Epithelial cell of esophagus (primary cell): ENCODE measurements around the gene ERAP2.
A peak's percentile ranks its signal among the peaks of the same experiment; 100 is the strongest.

Experiments
- DNase-seq: peaks from one replicate; pipeline ENCODE4 v3.0.0; 2010; ENCODE audit warnings: low read depth
- H3K4me3 ChIP-seq: 2 replicates; pipeline ENCODE4 v1.5.1; 2011; ENCODE audit warnings: mild to moderate bottlenecking, low read length, control low read depth
- TF ChIP-seq, protein P1 (sequence below): IDR thresholded peaks from 2 replicates; pipeline ENCODE4 v1.5.1; 2011; ENCODE audit warnings: low read depth, mild to moderate bottlenecking, low read length, control low read depth, inconsistent platforms; ENCODE audit not compliant: insufficient read depth; ENCODE audit errors: missing control alignments

ERAP2 gene

DNA sequence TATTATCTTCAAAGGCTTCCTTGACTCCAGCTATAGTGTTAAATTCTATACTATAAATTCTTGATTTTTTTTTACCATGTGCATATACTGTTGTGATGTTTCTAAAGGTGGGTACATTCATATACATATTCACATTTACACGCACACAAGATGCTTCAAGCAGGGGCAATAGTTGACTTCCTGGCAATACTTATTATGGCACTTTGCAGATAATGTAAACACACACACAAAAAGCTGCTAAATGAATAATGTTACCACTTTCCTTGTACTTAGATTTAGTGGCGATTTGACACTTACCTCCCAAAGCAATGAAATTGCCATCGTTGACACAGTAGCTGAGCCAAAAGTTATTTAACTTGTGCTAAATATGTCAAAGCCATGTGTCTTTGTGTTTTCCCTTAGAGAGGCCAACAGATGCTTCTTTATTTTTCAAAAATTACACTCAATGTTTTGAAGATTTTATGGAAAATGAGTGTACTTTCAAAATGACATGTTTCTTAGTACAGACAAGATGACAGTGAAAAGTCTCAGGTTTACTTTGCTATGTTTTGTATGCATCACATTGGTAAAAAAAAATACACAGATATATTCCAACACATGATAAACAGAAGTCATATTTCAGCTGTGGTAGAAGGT lies 12.2 kb upstream of the ERAP2 start:
- no peak overlapping the region for H3K4me3 ChIP-seq
- TF ChIP-seq, protein P1, sequence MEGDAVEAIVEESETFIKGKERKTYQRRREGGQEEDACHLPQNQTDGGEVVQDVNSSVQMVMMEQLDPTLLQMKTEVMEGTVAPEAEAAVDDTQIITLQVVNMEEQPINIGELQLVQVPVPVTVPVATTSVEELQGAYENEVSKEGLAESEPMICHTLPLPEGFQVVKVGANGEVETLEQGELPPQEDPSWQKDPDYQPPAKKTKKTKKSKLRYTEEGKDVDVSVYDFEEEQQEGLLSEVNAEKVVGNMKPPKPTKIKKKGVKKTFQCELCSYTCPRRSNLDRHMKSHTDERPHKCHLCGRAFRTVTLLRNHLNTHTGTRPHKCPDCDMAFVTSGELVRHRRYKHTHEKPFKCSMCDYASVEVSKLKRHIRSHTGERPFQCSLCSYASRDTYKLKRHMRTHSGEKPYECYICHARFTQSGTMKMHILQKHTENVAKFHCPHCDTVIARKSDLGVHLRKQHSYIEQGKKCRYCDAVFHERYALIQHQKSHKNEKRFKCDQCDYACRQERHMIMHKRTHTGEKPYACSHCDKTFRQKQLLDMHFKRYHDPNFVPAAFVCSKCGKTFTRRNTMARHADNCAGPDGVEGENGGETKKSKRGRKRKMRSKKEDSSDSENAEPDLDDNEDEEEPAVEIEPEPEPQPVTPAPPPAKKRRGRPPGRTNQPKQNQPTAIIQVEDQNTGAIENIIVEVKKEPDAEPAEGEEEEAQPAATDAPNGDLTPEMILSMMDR = no peak
- no peak for DNase-seq

DNA sequence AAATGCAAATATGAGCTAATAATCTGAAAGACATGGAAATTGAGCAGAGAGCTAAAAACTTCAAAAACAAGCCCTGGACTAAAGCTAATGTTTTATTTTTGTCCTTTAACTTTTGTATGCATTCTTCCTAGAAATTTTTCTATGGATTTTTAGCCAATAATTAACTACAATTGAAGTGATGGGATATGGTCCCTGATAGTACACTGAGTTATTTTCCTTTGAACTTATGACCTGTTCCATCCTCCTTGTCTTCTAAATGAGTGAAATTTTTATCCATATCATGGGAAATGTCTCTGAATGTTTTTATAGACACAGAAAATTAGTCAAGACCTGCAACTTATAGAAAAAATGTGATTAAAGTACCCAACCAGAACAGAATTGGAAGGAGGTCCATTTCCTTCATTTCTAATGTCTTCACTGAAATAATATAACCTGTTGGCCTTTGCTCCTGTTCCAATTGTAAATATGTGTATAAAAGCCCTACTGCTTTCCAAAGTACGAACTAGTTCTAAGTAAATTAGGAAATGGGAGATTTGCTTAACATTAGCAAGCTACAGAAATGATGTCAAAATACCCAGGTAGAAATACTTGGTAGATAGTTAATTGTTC lies 11.3 kb upstream of the ERAP2 start:
- TF ChIP-seq, protein P1 = no peak
- no peak overlapping the region for H3K4me3 ChIP-seq
- no peak for DNase-seq

DNA sequence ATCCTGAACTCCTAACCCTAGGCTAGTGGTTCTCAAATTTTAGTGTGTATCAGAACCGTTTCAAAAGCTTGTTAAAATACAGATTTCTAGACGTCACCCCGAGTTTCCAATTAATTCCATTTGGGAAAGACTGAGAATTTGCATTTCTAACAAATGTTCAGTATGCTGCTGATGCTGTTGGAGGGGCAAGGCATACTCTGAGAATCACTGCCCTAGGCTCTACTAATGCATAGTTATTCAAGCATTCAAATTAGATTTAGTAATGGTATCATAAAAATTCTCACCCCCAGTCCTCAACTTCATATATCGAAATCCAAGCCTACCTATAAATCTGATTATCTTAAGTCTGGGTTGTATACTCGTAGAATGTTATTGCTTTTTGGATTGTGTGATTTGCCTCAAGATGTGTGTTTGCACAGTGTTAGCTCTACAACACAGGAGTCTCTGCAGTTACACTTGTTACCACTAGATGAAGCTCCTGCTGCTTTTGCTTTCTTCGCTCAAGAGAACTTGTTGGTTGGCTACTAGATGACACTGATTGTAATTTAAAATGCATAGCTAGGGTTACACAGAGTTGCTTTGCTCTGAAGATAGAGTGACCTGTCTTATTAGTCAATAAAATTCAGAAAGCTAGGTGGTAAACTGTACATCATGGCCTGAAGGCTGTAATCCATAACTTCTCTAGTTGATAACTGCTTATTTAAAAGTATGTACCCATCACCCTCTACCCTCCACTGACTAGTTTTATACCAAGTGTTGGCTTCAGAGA lies 7.5 kb upstream of the ERAP2 start:
- no peak overlapping the region for H3K4me3 ChIP-seq
- peak; percentile 75 for DNase-seq
- TF ChIP-seq, protein P1 = peak; percentile 100

DNA sequence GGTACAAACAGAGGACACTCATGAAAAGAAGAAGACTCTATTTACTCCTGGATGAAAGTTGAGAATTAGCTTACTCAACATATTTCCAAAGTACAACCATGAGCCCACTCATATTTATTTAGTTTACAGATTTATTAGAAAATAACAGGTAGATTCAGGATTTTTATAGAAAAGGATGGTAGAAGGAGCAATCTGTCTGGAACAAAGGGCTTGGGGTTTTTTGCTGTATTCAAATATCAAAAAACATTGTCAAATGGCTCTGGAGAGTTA lies 7.0 kb upstream of the ERAP2 start:
- no peak overlapping the region for H3K4me3 ChIP-seq
- no peak for DNase-seq
- TF ChIP-seq, protein P1 = no peak

DNA sequence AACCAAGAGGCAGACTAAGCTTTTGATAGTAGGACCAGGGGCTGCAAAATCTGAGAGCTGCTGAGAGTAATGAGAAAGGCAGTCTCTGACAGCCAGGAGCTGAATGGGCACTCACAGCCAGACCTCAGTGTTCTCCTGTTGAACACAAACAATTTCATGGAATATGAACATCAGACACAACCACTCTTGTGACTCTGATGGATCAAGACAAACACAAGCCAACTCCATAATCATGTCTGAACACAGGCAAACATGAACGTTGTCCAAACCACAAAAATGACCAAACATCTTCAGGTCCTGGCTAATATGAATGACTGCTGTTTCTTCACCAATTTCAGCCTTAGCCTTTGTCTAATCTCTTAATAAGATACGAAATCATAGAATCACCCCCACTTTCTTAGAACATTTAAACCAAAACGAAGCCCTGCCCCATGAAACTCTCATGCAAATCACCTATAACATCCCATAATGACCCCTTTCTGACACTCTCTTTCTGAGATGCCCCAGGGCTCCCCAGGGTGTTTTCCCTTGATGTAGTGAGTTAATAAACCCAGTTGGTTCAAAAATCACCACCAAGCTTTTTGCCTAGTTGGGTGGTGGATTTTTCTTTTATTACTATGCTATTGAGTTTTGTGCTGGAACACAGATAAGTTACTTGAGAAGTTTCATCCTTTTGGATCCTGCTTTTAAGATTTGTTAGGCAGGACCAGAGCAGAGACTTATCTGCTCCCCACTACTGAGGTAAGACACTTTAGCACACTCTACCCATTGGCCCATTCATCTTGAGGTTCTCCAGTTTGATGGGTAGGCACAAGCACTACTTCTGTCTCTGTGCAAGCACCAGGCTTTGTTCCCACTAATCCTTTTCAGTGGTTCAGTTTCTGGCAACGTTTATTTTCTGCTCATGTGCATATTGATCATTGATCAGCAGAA lies 5.9 kb upstream of the ERAP2 start:
- no peak overlapping the region for H3K4me3 ChIP-seq
- no peak for DNase-seq
- TF ChIP-seq, protein P1 = no peak

DNA sequence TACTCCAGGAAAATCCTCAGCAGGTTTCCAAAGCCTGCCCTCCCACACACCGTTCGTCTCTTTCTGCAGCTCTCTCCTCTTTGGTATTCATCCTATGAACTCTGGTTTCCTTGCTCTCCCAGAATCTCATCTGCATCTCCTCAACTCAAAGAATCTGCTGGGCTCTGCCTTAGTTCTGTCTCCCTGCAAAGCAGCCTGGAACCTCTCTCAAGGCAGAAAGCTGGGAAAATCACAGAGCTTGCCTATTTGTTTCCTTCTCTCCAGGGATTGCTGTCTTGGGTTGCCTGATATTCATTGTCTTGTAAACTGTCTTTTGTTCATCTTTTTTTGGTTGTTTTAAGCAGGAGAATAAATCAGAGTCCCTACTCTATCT lies 5.3 kb upstream of the ERAP2 start:
- no peak for DNase-seq
- TF ChIP-seq, protein P1 = no peak
- H3K4me3 ChIP-seq = no peak overlapping the region
